Measurements from ENCODE around the gene VGLL4.

Gene VGLL4

DNA sequence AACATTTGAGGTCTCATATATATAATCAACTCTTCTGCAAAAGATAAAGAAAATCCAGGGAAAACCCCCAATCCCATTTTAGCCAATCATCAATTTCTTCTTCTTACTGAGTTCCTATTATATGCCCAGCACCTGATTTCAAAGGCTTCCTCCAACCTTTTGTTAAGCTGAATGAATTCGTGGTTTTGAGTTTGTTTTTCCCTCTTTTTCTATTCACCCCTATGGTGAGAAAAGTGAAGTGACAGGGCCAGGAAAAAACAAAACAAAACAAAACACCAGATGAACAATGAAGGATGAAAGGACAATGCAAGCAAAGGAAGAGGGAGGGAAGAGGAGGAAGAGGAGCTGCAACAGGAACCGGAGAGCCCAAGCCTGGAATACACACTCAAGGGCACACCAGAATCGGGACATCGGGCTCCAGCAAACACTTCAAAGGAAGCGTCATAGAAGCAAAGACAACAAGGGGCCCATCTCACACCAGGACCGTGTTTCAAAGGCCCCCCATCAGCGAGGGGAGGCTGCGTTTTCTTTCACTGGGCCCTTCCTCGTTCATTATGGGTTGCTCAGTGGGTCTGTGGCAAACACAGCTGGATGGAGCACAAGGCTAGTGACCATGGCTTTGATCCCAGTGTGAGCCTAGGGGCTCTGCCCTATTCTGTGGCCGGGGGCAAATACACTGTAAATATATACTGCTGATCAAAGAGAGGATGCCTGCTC lies 50.2 kb downstream of the VGLL4 start:
- Mint-ChIP-seq H3K9me3 (peaks cover 5% of the 10 kb centered on the region), H3K4me3 (no peak overlapping the region), H3K27ac (no peak overlapping the region), H3K4me1 (peaks cover 55% of the 10 kb centered on the region), H3K36me3 (peaks cover 22% of the 10 kb centered on the region)
- ATAC-seq (no peak), DNase-seq (ENCODE audit: low spot score in 2 of 2) (no peak)

DNA sequence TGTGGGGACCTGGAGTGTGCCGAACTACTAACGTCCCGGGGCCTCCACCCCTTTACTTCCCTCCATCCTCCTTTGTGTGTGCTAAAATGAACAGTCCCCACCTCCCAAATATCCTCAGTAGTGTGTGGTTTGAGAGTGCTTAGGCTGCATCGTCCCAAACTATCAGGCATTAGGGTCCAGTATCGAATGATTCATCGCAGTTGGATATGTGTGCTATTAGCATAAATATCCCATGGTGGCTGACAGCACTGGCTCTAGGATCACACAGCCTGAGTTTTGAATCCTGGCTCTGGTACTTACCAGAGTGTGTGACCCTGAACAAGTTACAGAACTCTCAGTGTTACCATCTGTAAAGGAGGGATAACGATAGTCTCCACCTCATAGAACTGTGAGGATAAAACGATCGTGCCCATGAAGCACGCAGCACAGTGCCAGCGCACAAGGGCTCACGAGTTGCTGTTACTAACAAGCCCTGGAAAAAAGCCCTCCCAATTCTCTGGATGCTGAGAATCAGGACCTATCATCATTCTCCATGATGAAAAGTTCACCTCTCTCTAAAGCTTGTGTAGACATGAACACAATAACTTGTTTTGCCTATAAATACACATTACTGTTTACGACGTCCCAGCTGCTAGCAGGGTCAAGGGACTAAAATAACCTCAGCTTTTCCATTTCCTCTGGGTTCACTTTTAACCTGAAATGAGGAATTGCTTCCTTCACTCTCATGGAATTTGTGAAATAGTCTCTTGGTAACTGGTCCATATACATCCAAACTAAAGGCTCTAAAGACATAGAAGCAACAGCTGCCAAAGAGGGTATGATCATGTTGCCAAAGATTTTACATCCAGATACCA lies 51.0 kb downstream of the VGLL4 start:
- DNase-seq (ENCODE audit: low spot score in 2 of 2): no peak
- Mint-ChIP-seq H3K4me3 (no peak overlapping the region), H3K27ac (no peak overlapping the region), H3K36me3 (peaks cover 18% of the 10 kb centered on the region), H3K4me1 (peaks cover 56% of the 10 kb centered on the region), H3K9me3 (peaks cover 5% of the 10 kb centered on the region)
- ATAC-seq: no peak

- no peak overlapping the region for H3K4me3 Mint-ChIP-seq
- ATAC-seq: no peak
- peaks cover 26% of the 10 kb centered on the region for H3K36me3 Mint-ChIP-seq
- no peak for DNase-seq (ENCODE audit: low spot score in 2 of 2)
- peaks cover 5% of the 10 kb centered on the region for H3K9me3 Mint-ChIP-seq
- peak overlapping the region; percentile 10 for H3K27ac Mint-ChIP-seq
- peaks cover 64% of the 10 kb centered on the region for H3K4me1 Mint-ChIP-seq
Observed at GRCh38 chr3:11591391-11592282, 52.1 kb downstream of the VGLL4 start.

DNA sequence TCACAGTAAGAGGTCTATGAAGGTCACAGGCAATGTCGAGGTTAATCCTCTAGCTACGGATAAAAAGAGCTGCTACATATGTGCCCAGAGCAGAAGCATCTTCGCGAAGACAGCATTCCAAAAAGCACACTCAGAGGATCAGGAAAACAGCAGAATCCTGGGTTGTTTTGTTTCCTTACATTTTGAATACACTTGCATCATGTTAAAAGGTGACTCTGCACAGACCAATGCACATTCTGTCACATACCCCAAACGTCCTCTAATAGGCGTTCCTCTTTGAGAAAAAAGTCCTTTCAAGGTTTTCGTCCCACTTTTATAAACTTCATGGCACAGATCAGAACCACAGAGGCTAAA lies 52.7 kb downstream of the VGLL4 start:
- H3K4me3 Mint-ChIP-seq: no peak overlapping the region
- peak overlapping the region; percentile 10 for H3K27ac Mint-ChIP-seq
- ATAC-seq (no peak), DNase-seq (ENCODE audit: low spot score in 2 of 2) (no peak)
- peaks cover 71% of the 10 kb centered on the region for H3K4me1 Mint-ChIP-seq
- peaks cover under 1% of the 10 kb centered on the region for H3K9me3 Mint-ChIP-seq
- H3K36me3 Mint-ChIP-seq: peaks cover 29% of the 10 kb centered on the region

DNA sequence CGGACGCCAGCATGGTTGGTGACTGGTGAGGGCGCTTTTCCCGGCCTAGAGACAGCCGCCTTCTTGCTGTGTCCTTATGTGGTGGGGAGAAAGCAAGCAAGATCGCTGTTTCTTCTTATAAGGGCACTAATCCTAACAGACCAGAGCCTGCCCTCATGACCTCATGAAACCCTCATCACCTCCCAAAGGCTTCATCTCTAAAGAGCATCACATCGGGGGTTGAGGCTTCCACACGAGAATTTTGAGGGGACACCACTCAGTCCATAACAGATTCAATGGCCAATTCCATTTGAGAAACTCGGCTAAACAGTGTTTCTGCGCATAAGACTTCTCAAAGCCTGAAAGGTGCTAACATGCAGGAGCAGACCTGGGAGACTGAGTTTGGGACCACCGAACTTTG lies 54.0 kb downstream of the VGLL4 start:
- Mint-ChIP-seq H3K4me1 (peaks cover 78% of the 10 kb centered on the region), H3K36me3 (peaks cover 25% of the 10 kb centered on the region), H3K27ac (no peak overlapping the region), H3K9me3 (no peaks in the 10 kb centered on the region), H3K4me3 (no peak overlapping the region)
- ATAC-seq (no peak), DNase-seq (ENCODE audit: low spot score in 2 of 2) (no peak)

DNA sequence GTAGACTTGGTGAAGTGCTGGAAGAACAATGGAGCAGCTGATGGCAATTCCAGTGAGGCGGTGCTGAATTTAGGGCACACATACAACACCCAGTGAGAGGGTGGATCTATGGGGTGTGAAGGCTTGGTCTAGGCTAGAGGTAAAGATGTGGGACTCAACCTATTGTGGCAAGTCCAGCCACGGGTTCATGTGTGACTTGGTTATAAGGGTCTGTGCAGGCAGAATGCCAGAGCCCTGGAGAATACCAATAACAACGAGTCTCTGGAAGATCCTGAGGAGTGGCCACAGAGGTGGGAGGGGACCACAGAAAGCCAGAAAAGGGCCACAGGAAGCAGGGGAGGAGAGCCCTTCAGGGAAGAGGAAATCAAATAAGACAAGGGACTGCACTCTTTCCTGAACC lies 55.0 kb downstream of the VGLL4 start:
- Mint-ChIP-seq H3K27ac (peak overlapping the region; percentile 81), H3K9me3 (no peaks in the 10 kb centered on the region), H3K4me1 (peaks cover 85% of the 10 kb centered on the region), H3K4me3 (no peak overlapping the region), H3K36me3 (peaks cover 24% of the 10 kb centered on the region)
- ATAC-seq: no peak
- DNase-seq (ENCODE audit: low spot score in 2 of 2): no peak

DNA sequence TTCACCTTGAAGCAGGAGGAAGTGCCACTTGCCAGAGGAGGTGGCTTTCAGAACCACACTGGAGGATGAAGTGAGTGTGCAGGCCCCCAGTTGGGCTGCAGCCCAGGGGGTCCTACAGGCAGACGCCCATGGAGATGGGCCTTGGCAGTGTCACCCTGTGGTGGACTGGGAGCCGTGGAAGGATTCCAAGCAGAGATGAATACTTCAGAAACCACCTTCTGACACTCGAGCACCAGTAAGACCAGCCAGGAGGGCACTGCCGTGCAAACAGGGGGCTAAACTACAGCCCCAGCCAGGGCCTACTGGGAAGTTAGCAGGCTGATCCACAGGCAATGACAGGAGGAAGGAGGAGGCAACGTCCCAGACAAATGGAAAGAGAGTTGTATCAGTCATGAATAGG lies 55.4 kb downstream of the VGLL4 start:
- Mint-ChIP-seq H3K36me3 (peaks cover 28% of the 10 kb centered on the region), H3K9me3 (no peaks in the 10 kb centered on the region), H3K27ac (peak overlapping the region; percentile 81), H3K4me3 (no peak overlapping the region), H3K4me1 (peaks cover 85% of the 10 kb centered on the region)
- no peak for ATAC-seq
- no peak for DNase-seq (ENCODE audit: low spot score in 2 of 2)

DNA sequence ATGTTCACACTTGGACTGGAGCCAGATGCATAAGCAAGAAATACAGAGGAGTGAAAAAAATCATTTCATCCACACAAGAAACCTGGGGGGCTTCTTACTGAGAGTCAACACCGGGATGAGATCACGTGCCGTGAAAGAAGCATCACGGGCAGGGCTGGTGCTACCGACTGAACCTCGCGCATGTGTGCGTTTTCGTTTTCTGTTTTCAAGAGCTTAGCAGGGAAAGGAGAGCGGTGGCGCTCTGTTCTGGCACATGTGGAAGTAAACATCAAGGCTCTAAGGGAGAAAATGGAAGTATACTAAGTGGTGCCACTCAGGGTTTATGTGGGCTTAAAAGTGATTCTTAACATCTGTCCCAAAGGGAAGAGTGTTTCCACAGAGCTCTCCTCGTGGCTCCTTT lies 55.9 kb downstream of the VGLL4 start:
- H3K4me1 Mint-ChIP-seq: peaks cover 87% of the 10 kb centered on the region
- ATAC-seq: no peak
- DNase-seq (ENCODE audit: low spot score in 2 of 2): no peak
- no peaks in the 10 kb centered on the region for H3K9me3 Mint-ChIP-seq
- H3K27ac Mint-ChIP-seq: peak overlapping the region; percentile 81
- peaks cover 23% of the 10 kb centered on the region for H3K36me3 Mint-ChIP-seq
- no peak overlapping the region for H3K4me3 Mint-ChIP-seq

DNA sequence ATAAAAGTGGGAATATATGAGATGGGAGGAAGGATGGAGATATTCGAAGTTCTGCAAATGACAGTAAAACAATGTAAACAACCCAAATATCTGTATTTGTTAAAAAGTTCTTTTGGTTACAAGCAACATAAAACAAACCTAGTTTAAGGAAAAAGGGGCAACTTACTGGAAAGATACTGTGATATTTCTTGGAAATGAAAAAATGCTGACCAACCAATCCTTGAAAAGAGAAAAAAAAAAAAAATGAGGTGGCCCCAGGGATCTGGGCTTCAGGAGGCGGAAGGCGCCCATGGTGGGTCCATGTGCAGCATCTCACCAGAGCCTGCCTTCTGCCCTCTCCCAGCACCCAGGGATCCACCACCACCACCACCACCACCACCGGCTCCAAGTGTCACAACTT lies 59.1 kb downstream of the VGLL4 start:
- H3K4me3 Mint-ChIP-seq: no peak overlapping the region
- H3K4me1 Mint-ChIP-seq: peaks cover 76% of the 10 kb centered on the region
- no peaks in the 10 kb centered on the region for H3K9me3 Mint-ChIP-seq
- DNase-seq (ENCODE audit: low spot score in 2 of 2) (no peak), ATAC-seq (no peak)
- H3K27ac Mint-ChIP-seq: peak overlapping the region; percentile 60
- H3K36me3 Mint-ChIP-seq: peaks cover 42% of the 10 kb centered on the region

GRCh38 chr3:11583638-11584046 lies 60.1 kb downstream of the VGLL4 start:
- H3K9me3 Mint-ChIP-seq: no peaks in the 10 kb centered on the region
- H3K27ac Mint-ChIP-seq: peak overlapping the region; percentile 60
- H3K4me1 Mint-ChIP-seq: peaks cover 70% of the 10 kb centered on the region
- H3K4me3 Mint-ChIP-seq: no peak overlapping the region
- no peak for DNase-seq (ENCODE audit: low spot score in 2 of 2)
- ATAC-seq: no peak
- H3K36me3 Mint-ChIP-seq: peaks cover 42% of the 10 kb centered on the region

GRCh38 chr3:11583235-11583634 lies 60.5 kb downstream of the VGLL4 start:
- DNase-seq (ENCODE audit: low spot score in 2 of 2) (no peak), ATAC-seq (no peak)
- Mint-ChIP-seq H3K4me1 (peaks cover 66% of the 10 kb centered on the region), H3K9me3 (no peaks in the 10 kb centered on the region), H3K36me3 (peaks cover 45% of the 10 kb centered on the region), H3K4me3 (no peak overlapping the region), H3K27ac (peak overlapping the region; percentile 60)

- peak overlapping the region; percentile 60 for H3K27ac Mint-ChIP-seq
- no peaks in the 10 kb centered on the region for H3K9me3 Mint-ChIP-seq
- H3K36me3 Mint-ChIP-seq: peaks cover 46% of the 10 kb centered on the region
- H3K4me1 Mint-ChIP-seq: peaks cover 65% of the 10 kb centered on the region
- DNase-seq (ENCODE audit: low spot score in 2 of 2) (no peak), ATAC-seq (no peak)
- H3K4me3 Mint-ChIP-seq: no peak overlapping the region
Observed at GRCh38 chr3:11582191-11582968, 61.3 kb downstream of the VGLL4 start.

DNA sequence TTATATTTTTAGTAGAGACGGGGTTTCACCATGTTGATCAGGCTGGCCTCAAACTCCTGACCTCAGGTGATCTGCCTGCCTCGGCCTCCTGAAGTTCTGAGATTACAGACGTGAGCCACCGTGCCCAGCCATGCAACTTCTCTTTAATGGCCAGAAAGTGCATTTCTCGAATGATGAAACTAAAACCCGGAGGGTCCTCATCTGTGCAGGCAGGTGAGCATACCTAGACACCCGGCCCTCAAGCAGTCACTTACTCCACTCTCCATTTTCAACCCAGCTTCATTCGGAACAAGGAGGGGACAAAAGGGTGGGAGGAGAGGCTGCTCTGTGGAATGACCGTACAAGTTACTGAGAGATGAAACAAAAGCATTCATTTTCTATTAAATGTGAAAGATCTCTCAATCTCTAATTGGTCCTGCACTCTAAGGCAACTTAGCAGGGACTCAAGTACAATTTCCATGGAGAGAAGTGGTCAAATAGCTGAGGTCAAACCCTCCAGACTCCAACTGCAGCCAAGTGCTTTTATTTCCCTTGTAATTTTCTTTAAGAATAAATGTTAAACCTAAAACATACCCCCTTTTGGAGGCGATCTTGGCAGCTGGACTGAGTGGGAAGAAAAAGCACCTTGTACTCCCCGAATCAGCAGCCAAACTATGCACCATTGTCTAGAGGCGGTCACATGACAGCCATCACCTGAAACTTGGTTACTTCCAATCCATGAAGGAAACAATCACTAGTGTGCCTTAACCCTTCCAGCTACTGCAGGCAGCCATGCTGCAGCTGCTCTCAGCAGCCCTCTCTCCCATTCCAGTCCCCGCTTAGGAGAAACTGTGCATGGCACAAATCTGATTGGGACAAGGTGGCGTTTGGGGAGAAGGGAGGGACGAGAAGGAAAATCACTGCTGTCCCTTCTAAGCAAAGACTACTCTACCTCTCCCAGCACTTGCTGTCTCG lies 62.2 kb downstream of the VGLL4 start:
- ATAC-seq: no peak
- Mint-ChIP-seq H3K4me3 (no peak overlapping the region), H3K4me1 (peaks cover 59% of the 10 kb centered on the region), H3K9me3 (no peaks in the 10 kb centered on the region), H3K36me3 (peaks cover 40% of the 10 kb centered on the region), H3K27ac (no peak overlapping the region)
- DNase-seq (ENCODE audit: low spot score in 2 of 2): no peak

- H3K4me1 Mint-ChIP-seq: peaks cover 53% of the 10 kb centered on the region
- ATAC-seq (no peak), DNase-seq (ENCODE audit: low spot score in 2 of 2) (no peak)
- peaks cover 38% of the 10 kb centered on the region for H3K36me3 Mint-ChIP-seq
- H3K4me3 Mint-ChIP-seq: no peak overlapping the region
- no peaks in the 10 kb centered on the region for H3K9me3 Mint-ChIP-seq
- H3K27ac Mint-ChIP-seq: no peak overlapping the region
Observed at GRCh38 chr3:11580645-11581044, 63.1 kb downstream of the VGLL4 start.

All from stimulated activated effector memory CD8-positive, alpha-beta T cell treated with anti-CD3 and anti-CD28 coated beads, Interleukin-12 subunit alpha, Interleukin-12 subunit beta, amount 100 ng/mL, for 72 hours (primary cell).